Activated T-helper 1 cell treated with anti-CD3 and anti-CD28 coated beads, Interleukin-2, amount 50 U/mL, for 16 hours (primary cell): ENCODE measurements around the gene FUT1.
"Not testable (repeated sequence)": the region's sequence is repeated elsewhere in the genome, so short reads cannot be mapped to it uniquely, and the experiment has no call there.

ENCODE experiments used
- DNase-seq, 2 donors: peaks; one replicate each; pipeline ENCODE4 v3.0.0-alpha.2; 2020; ENCODE audit warnings: low read depth in 1 of 2, low spot score in 1 of 2

Gene FUT1

DNA sequence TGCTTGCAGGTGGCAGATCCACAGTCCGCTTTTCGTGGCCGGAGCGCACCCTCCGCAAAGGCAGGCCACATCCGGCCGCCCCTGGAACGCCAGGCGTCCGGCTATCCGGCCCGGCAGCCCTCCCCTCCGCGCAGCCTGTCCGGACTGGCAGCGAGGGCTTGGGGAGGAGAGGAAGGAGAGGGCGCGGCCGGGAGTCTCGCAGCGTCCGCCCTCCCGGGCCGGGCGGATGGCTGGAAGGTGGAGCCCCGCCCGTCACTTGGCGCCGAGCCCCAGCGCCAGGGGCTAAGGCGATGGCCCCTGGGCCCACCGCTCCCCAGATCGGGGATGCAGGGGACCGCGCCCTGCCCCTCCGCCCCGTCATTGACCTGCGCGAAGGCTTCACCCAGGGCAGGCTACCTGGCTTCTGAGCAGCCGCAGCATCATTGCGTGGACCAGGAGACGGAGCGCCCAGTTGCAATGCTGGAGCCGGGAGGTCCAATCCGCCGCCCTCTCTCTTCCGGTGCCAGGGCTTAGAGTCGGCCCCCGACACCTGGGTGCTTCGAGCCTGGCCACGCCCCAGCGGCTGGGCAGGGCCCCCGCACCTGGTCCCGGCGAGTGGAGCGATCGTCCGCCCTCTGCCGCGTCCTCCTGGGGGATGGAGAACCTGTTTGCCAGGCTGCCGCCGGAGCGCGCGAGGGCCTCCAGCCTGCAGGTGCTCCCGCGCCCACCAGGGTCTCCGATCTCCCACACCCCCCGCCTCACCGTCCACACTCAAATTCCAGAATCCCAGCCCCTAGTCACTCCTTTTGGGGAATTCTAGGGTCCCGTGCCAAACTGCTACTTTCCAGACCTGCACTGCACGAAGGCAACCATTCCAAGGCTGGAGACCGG is at the start of gene FUT1:
TSS of gene FUT1 (minus strand) at position 146 of the 870 bp plus-strand sequence. CDS start 1,360 bp downstream, outside the sequence.
- no peak for DNase-seq

DNA sequence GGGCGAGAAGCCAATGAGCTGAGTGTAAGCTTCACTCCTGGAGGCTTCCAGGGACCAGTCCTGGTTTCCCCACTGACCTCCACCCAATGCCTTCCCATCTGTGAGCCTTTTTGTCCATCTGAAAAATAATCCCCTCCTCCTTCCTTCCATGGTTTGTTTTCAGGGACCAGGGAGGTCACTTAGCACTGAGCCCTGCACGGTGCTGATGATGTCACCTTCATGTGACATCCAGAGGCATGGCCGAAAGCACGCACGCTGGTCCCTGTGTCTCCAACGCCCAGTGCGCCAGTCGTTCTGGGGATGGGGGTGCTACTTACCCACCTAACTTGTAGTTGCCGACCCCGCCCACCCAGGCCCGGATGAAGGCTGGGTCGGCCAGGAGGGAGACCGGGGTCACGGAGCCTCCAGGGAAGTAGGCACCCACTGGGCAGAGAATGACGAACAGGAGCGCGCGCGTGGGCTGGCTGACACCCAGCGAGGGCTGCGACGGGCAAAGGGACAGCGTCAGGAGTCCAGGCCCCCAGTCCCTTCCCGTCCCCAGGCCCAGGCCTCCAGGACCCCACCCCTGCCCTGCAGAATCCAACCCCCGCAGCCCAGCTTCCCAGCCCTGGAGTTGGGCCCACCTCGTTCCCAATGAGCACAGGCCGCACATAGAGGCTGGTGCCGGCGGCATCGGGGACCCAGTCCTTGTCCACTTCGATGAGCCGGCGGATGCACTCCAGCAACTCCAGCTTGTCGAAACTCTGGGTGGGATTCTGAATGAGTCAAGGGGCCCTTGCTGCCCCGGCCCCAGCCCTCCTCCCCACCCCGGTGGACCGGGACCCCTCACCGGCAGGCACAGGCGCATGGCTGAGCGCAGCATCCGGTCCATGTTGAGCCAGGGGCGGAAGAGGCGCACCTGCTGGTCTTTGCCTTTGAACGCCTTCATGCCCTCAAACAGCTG is 47.2 kb upstream of the FUT1 start:
- no peak for DNase-seq

GRCh38 chr19:48798937-48799336 is 46.5 kb upstream of the FUT1 start:
- DNase-seq: no peak

- DNase-seq: no peak
Observed at GRCh38 chr19:48797103-48797502, 44.7 kb upstream of the FUT1 start.

DNA sequence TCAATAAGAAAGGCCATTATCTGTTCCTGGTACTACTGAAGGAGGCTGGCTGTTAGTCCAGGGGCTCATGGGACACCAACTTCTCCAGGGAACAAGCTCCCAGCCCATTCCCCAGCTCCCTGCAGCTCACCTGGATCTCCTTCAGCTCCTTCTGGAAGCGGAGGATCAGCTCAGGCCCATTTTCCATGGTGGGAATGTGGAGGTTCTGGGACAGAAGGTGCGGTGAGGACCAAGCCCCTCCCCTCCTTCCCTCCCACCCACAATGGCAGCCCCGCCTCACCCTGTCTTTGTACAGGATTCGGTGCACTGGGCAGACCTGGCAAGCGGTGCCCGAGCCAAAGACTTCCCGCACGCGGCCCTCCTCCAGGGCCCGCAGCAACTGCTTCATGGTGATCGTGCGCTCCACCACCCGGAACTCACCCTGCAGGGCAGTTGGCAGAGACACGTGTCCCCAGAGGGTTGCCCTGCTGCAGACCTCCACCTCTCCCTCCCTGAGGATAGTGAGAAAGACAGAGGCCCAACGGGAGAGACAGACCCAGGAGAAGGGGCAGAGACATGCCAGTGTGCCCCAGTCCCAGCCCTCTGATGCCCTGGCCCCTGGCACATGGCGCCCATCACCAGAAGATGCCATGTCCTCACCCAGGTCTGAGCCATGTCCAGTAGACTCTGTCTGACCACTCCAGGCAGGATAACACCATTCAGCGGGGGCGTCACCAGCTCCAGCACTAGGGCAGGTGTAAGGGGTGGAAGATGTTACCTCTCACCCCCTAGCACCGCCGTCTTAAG is 44.0 kb upstream of the FUT1 start:
- DNase-seq: no peak

DNA sequence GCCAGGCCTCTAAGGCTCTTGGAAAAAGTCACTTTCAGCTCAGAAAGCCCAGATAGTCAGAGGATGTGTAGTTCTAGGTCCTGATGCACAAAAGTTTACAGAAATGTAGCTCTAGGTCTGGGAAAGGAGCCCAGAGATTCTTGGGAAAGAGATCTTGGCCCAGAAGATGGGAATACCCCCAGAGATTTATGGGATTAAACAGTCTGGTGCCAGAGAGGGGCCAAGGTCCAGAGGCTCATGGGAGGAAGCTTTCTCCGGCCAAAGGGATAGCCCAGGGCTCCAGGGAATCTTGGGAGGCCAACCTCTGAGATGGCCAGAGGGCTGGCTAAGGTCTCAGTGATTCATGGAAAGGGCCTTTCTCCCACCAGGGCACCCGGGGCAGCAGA is 43.2 kb upstream of the FUT1 start:
- DNase-seq: no peak

GRCh38 chr19:48795055-48795684 is 42.7 kb upstream of the FUT1 start:
- DNase-seq: peak; percentile 68 to 70

DNA sequence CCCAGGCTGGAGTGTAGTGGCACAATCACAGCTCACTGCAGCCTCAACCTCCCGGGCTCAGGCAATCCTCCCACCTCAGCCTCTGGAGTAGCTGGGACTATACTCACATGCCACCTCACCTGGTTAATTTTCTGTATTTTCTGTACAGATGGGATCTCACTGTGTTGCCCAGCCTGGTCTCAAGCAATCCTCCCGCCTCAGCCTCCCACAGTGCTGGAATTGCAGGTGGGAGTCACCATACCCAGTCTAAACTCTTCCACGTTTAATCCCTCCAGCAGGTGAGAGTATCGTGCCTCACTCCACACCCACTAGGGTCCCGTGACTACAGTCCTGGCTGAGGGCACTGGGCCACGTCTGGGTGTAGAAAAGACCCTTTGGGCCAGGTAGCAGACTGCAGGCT is 41.9 kb upstream of the FUT1 start:
- no peak for DNase-seq

GRCh38 chr19:48793271-48793670 is 40.8 kb upstream of the FUT1 start:
- no peak for DNase-seq

DNA sequence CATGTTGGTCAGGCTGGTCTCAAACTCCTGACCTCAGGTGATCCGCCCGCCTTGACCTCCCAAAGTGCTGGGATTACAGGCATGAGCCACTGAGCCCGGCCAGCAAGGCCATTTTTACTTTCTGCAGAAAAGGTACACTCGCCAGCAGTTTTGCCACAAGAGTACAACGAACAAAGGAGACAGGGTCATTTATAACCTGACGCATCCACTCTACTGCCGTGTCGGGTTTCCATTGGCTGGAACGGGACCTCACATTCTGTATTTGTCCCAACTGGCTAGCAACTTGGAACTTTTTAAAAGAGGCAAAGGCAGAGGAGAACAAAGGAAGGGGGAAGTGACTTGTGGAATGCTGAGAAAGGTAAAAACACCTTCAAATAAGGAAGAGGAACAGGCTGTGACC is 34.9 kb upstream of the FUT1 start:
- DNase-seq: not testable (repeated sequence)

- not testable (repeated sequence) for DNase-seq
Observed at GRCh38 chr19:48786422-48786821, 34.0 kb upstream of the FUT1 start.

GRCh38 chr19:48784527-48784926 is 32.1 kb upstream of the FUT1 start:
- no peak for DNase-seq

- no peak for DNase-seq
Observed at GRCh38 chr19:48780631-48781391, 28.4 kb upstream of the FUT1 start.

DNA sequence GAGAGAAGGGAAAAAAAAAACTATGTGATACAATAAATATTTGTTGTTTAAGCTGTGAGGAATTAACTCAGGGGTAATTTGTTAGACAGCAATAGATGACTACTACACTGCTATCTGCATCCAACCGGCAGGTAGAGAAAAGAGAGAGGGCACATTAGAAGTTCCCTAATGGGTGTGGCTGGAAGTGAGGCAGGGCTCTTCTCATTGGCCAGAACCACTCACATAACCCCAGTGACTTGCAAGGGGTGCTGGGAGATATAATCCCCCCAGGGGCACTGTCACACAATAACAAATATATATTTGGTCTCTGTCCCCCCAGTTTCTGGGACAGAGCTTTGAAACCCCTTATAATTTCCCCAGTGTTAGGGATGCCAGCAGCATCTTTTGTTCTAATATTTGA is 27.2 kb upstream of the FUT1 start:
- DNase-seq: no peak

- no peak for DNase-seq
Observed at GRCh38 chr19:48777720-48778119, 25.3 kb upstream of the FUT1 start.

DNA sequence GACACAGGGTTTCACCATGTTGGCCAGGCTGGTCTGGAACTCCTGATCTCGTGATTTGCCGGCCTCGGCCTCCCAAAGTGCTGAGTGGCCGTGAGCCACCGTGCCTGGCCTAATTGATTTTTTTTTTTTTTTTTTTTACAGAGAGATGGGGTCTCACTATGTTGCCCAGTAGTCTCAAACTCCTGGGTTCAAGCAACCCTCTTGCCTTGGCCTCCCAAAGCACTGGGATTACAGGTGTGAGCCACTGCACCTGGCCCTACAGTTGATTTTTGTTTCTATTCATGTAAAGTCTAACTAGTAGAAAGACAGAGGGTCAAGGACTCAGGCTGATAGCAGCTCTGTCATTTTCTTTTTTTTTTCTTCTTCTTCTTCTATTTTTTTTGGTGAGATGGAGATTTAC is 24.7 kb upstream of the FUT1 start:
- no peak for DNase-seq

- DNase-seq: no peak
Observed at GRCh38 chr19:48772503-48772953, 20.1 kb upstream of the FUT1 start.

DNA sequence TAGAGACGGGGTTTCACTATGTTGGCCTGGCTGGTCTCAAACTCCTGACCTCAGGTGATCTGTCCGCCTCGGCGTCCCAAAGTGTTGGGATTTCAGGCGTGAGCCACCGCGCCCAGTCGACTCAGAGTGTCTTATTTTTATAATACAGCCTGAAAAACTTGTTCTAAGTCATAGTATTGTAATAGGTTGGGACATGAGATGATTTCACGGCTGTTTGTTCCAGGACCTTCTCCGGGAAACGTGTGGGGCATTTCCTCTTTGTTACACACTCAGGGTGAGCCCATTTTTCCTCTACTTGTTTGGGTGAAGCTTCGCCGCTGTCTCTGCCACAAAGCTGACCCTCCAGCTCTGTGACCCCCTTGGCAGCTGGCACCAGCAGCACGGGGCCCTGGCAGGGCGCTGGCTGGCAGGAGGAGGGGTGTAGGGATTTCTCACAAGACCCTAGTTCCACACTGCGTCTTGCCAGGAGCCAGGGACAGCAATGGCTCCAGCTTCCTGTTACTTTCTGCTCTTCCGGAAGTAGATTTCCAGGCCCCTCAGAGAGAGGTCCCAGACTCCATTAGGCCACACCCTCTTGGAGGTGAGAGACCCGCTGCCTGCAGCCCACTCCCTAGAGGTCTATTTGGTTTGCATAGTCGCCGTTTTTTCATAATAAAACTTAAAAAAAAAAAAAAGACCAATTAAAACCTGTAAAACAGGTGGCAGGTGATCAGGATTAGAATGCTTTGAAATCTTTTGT is 18.5 kb upstream of the FUT1 start:
- no peak for DNase-seq

DNA sequence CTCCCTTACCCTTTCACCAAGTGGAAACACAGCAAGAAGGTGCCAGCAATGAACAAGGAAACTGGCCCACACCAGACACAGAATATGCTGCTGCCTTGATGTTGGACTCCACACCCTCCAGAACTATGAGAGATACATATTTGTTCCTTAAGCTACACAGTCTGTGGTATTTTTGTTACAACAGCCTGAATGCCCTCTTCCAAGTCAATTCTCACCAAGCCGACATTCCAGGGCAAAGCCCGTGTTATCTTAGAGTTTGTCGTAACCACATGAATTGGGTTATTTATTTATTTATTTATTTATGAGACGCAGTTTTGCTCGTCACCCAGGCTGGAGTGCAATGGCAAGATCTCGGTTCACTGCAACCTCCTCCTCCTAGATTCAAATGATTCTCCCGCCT is 17.8 kb upstream of the FUT1 start:
- DNase-seq: no peak
